Stimulated activated CD8-positive, alpha-beta memory T cell treated with anti-CD3 and anti-CD28 coated beads, Interleukin-15, amount 100 ng/mL, for 24 hours (primary cell): Measurements from ENCODE around the gene C10orf105.

Experiments
- DNase-seq: peaks from one replicate; pipeline ENCODE4 v3.0.0-alpha.2; 2020; ENCODE audit warnings: low read depth

Gene C10orf105

GRCh38 chr10:71751515-71752224 is 32.1 kb upstream of the C10orf105 start:
- DNase-seq = no peak

- DNase-seq = no peak
These were observed 31.4 kb upstream of the C10orf105 start for GRCh38 chr10:71750986-71751385.

GRCh38 chr10:71750124-71750841 is 30.7 kb upstream of the C10orf105 start:
- DNase-seq = no peak

GRCh38 chr10:71749396-71749795 is 29.8 kb upstream of the C10orf105 start:
- no peak for DNase-seq

- DNase-seq = no peak
These were observed 29.2 kb upstream of the C10orf105 start for GRCh38 chr10:71748671-71749191.

GRCh38 chr10:71747551-71748523 is 28.3 kb upstream of the C10orf105 start:
- DNase-seq = no peak

GRCh38 chr10:71747039-71747531 is 27.5 kb upstream of the C10orf105 start:
- no peak for DNase-seq

DNA sequence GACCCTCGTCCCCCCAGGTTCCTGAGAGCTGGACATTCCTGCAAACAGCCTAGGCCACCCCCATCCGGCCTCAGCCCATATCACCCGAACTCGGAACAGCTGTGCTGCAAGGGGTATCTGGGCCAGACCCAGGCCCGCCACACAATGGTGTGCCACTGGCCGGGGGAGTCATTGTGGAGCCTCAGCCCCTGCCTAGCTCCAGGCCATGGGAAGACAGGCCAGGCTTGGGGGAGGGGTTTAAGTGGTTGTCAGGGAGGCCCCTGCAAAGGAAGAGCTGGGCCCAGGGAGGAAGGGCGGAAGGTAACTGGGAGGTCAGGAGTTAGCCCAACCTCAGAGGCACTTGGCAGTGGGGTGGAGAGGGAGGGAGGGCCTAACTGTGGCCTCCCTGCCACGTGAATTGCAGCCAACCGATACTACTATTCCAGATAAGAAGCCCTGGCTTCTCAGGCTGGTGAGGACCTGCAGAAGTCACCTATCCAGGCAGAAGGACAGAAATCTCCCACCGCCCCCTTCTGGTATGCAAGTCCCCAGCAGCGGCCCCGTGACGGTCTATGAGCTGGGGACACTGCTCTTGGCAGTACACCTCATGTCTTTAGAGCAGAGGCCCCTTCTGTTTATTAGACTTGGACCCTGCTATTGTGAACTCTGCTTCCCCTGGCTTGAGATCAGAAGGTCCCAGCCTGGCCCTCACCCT is 26.9 kb upstream of the C10orf105 start:
- DNase-seq = no peak

- no peak for DNase-seq
These were observed 26.2 kb upstream of the C10orf105 start for GRCh38 chr10:71745664-71746250.

DNA sequence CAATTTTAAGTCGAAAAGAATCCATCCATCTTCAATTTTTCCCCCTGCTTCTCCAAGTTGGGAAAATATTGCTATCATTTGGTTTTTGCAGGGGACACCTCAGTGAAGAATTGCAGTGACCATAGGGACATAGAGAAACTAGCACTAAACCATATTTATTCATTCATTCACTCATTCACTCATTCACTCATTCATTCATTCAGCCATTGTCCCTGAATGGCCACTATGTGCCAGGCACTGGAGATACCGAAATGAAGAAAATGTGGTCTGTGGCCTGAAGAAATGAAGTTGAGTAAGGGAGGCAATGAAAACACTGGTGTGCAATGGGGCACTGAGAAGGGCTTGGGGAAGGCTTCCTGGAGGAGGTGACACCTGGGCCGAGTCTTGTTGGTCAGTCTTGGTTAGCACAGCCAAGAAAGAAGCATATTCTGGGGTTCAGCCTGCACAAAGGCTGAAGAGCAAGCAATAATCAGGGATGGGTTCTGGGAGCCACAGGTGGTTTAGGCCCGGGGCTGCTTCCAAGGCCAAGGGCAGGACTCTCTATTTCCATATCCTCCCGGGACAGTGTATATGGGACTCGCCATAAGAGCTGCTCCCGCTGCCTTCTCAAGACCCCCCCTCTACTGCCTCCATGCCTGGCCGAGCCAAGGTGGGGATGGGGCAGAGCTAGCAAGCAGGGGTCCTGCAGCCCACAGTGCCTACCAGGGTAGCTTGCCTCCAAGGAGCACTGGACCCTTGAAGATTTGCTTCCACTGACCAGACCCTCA is 25.5 kb upstream of the C10orf105 start:
- no peak for DNase-seq

- no peak for DNase-seq
These were observed 24.3 kb upstream of the C10orf105 start for GRCh38 chr10:71743866-71744265.

GRCh38 chr10:71743089-71743838 is 23.7 kb upstream of the C10orf105 start:
- no peak for DNase-seq

DNA sequence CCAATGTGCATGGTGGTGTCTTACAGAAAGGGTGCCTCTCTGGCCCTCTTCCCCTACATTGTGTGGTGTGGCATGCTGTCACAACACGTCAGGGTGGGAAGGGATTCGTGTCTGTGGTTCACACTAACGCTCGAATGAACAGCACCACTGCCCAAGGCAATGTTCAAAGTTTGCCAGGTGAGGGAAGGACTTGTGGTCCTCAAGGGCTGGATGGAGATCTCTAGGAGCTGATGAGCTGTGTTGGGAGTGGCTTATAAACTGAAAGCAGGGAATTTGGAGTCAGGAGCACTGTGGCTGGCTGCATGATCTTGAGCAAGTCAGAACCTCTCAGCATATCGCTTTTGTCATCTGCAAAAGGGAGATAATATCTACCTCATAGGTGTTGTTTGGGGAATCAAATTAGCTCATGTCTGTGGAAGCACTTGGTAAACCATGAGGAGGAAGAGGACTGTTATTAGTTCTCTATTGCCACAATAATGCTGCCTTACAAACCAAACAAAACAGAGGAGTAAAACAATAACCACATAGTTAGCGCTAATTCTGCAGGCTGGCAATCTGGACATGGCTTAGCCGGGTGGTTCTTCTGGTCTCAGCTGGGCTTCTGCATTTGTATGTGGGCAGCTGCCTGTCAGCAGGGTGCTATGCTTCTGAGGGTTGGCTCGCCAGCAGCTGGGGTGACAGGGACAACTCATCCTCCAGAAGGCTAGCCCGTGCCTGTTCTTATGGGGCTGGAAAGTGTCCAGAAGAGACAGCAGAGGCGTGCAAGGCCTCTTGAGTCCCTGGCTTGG is 22.9 kb upstream of the C10orf105 start:
- no peak for DNase-seq

DNA sequence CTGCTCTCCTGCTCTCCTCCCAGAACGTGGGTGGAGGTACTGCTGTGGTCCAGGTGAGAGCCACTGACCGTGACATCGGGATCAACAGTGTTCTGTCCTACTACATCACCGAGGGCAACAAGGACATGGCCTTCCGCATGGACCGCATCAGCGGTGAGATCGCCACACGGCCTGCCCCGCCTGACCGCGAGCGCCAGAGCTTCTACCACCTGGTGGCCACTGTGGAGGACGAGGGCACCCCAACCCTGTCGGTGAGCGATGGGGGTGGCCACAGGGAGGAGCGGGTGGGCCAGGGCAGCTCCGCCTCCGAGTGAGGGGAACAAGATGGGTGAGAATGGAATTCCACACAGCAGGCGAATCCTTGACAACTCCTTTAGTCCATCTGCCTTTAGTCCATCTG is 22.1 kb upstream of the C10orf105 start:
- no peak for DNase-seq

GRCh38 chr10:71741029-71741428 is 21.5 kb upstream of the C10orf105 start:
- DNase-seq = no peak

- no peak for DNase-seq
These were observed 20.6 kb upstream of the C10orf105 start for GRCh38 chr10:71740069-71740653.

GRCh38 chr10:71739358-71739900 is 19.9 kb upstream of the C10orf105 start:
- no peak for DNase-seq

GRCh38 chr10:71737834-71738197 is 18.2 kb upstream of the C10orf105 start:
- no peak for DNase-seq
